ENCODE results near the gene RHD. TPM values are rescaled to one million over a fixed set of nuclear protein-coding genes. Genes with fewer than 3 reads are reported as not detected.
A peak's percentile ranks its signal among the peaks of the same experiment; 100 is the strongest.
"Not testable (repeated sequence)": the region's sequence is repeated elsewhere in the genome, so short reads cannot be mapped to it uniquely, and the experiment has no call there.

Gene RHD
- total RNA-seq, 1 donor from 2014 or later: not detected

DNA sequence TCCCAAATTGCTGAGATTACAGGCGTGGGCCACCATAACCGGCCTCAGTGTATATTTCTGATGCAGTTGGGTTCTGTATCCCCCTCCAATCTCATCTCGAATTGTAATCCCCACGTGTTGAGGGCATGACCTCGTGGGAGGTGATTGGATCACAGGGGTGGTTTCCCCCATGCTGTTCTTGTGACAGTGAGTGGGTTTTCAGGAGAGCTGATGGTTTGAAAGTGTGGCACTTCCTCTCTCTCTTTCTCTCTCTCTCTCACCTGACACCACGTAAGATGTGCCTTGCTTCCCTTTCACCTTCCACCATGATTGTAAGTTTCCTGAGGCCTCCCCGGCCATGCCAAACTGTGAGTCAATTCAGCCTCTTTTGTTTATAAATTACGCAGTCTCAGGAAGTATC, 24.2 kb downstream of the RHD start:
- H3K4me3 ChIP-seq, H3K27me3 ChIP-seq: not testable (repeated sequence)

DNA sequence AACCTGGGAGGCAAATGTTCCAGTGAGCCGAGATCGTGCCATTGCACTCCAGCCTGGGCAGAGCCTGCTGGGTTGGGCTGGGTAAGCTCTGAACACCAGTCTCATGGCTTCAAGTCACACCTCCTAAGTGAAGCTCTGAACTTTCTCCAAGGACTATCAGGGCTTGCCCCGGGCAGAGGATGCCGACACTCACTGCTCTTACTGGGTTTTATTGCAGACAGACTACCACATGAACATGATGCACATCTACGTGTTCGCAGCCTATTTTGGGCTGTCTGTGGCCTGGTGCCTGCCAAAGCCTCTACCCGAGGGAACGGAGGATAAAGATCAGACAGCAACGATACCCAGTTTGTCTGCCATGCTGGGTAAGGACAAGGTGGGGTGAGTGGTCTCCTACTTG, 28.4 kb downstream of the RHD start:
- H3K36me3 ChIP-seq; H3K4me1 ChIP-seq; H3K9me3 ChIP-seq; H3K27me3 ChIP-seq; intact Hi-C loops (cut with DNase I); H3K4me3 ChIP-seq; H3K27ac ChIP-seq; DNase-seq (ENCODE audit: extremely low spot score in 2 of 2): not testable (repeated sequence)

More for the DNA sequence above, 24.2 kb downstream of the RHD start:
- H3K36me3 ChIP-seq; intact Hi-C loops (cut with DNase I); H3K4me1 ChIP-seq; DNase-seq (ENCODE audit: extremely low spot score in 2 of 2); H3K9me3 ChIP-seq; H3K27ac ChIP-seq: not testable (repeated sequence)

DNA sequence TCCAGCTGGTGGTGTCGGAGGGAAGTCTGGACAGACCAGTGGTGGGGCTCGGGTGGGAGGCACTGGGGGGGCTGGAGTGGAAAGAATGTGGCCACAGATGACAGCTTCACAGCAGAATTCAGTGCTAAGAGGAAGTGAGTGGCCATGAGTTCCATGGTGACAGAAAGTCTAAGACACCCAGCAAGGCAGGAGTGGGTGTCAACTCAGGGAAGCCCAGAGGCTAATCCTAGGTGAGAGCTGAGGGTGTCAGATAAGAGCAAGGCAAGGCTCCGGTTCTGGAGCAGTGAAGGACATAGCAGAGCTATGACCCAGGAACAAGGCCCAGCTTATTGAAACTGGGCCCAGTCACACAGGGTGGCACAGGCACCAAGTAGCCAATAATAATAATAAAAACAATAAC, 30.0 kb downstream of the RHD start:
- intact Hi-C loops (cut with DNase I); H3K27me3 ChIP-seq; H3K4me3 ChIP-seq; DNase-seq (ENCODE audit: extremely low spot score in 2 of 2); H3K27ac ChIP-seq; H3K4me1 ChIP-seq; H3K36me3 ChIP-seq; H3K9me3 ChIP-seq: not testable (repeated sequence)

DNA sequence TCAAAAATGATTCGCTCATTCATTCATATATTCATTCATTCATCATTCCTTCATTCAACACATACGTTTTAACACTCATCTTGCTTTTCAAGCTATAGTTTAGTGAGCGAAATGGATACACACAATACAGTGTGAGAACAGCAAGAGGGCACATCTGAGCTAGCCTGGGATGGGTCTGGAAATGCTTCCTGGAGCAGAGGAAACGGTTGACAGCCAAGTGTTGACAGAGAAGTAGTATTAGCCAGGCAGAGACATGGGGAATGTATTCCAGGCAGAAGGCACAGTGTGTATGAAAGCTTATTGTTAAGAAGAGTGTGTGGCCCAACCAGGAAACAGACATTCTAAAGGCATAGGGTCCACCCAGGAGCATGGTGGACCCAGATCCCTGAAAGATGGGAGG, 32.6 kb downstream of the RHD start:
- intact Hi-C loops (cut with DNase I); H3K4me1 ChIP-seq; H3K4me3 ChIP-seq; H3K9me3 ChIP-seq; DNase-seq (ENCODE audit: extremely low spot score in 2 of 2); H3K36me3 ChIP-seq; H3K27me3 ChIP-seq; H3K27ac ChIP-seq: not testable (repeated sequence)

DNA sequence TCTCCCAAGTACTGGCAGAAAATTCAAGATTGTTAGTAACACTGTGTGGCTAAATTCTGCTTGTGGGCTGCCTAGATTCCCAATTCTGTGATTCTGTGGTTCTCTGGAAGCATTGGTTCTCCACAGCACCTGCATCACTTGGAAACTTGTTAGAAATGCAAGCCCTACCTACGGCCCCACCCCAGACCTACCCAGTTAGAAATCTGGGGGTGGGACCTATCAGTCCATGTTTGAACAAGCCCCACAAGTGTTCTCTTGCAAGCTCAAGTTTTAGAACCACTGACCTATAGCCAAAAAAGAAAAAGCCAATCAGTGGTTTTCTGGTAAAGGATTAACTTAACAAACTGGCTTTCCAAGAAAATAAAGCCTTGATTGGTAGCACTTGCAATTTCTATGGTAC, 35.9 kb downstream of the RHD start:
- H3K4me3 ChIP-seq; H3K27ac ChIP-seq; H3K27me3 ChIP-seq; H3K9me3 ChIP-seq; H3K36me3 ChIP-seq; H3K4me1 ChIP-seq; DNase-seq (ENCODE audit: extremely low spot score in 2 of 2); intact Hi-C loops (cut with DNase I): not testable (repeated sequence)

DNA sequence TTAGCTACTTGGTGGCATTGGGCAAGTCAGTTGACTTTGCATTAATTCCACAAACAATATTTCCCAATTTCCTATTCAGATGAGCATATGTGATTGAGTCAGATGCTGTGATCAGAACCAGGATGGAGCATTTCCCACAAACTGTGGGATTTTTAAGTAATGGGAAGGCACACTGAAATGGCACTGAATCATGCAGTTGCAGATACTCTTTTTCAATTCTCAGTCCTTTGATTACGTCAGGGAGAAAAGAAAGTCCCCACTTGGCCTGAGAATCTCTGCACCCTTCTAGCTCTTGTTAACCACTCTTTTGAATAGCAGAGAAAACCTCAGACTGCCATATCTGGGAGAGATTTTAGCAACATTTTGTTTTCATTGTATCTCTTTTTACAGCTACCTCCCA, 36.8 kb downstream of the RHD start:
- H3K4me1 ChIP-seq; H3K27ac ChIP-seq; H3K27me3 ChIP-seq; DNase-seq (ENCODE audit: extremely low spot score in 2 of 2); intact Hi-C loops (cut with DNase I); H3K36me3 ChIP-seq; H3K4me3 ChIP-seq; H3K9me3 ChIP-seq: not testable (repeated sequence)

DNA sequence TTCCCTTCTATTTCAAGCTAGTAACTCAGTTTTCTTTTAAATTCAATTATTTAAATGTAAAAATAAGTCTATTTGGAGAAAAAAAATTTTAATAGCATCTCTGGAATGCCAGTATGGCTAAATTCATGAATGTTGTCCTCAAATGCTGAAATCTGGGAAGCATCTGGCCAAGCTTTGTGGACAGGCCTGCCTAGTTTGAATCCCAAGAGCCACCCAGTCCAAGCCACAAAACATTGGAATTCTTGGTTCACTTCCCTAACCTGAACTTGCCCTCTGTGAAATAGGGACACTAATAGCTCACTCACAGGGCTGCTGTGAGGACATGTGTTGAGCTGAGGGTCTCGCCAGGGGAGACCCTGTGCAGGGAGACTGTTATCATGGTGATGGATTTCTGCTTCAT, 37.2 kb downstream of the RHD start:
- H3K4me1 ChIP-seq; H3K27me3 ChIP-seq; H3K9me3 ChIP-seq; H3K4me3 ChIP-seq; H3K27ac ChIP-seq; intact Hi-C loops (cut with DNase I); DNase-seq (ENCODE audit: extremely low spot score in 2 of 2); H3K36me3 ChIP-seq: not testable (repeated sequence)

DNA sequence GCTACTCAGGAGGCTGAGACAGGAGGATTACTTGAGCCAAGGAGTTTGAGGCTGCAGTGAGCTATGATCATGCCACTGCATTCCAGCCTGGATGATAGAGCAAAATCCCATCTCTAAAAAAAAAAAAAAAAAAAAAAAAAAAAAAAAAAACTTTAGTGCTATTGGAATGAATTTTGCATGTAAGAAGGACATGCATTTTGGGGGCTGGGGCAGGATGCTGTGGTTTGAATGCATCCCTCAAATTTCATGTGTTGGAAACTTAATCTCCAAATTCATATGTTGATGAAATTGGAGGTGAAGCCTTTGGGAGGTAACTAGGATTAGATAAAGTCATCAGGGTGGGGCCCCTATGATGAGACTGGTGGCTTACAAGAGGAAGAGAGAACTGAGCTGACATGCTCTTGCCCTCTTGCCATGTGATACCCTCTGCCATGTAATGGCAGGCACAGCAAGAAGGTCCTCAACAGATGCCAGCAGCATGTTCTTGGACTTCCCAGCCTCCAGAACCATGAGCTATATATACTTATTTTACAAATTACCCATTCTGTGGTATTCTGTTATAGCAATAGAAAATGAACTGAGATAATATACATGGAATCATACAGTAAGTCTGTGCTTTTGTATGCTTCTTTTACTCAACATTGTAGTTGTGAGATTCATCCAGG, 40.6 kb downstream of the RHD start:
- H3K36me3 ChIP-seq; H3K4me1 ChIP-seq; H3K27ac ChIP-seq; DNase-seq (ENCODE audit: extremely low spot score in 2 of 2); intact Hi-C loops (cut with DNase I); H3K27me3 ChIP-seq; H3K9me3 ChIP-seq; H3K4me3 ChIP-seq: not testable (repeated sequence)

DNA sequence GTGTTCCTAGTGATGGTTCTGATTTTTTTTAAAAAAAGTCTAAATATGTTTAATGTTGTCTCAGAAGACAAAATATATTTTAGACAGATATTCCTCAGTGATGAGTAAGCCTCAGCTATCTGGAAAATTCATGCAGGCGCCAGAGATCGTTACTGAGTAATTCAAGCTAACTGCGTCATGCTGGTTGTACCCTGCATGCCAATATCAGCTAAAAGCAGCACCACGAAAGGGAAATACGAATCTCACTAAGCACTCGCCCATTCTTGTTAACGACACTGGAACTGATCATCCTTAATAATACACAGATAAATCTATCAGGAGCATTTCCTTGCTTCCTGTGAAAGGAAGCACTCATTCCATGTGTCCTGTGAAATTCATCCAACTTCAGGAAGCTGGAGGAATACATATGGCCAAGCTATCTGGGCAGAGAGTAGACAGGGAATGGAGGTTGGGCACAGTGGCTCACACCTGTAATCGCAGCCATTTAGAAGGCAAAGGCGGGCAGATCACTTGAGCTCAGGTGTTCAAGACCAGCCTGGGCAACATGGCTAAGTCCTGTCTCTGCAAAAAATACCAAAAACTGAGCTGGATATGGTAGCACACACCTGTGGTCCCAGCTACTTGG, 48.1 kb downstream of the RHD start:
- DNase-seq (ENCODE audit: extremely low spot score in 2 of 2); intact Hi-C loops (cut with DNase I): not testable (repeated sequence)
- peak overlapping the region; percentile 72 for H3K27ac ChIP-seq

DNA sequence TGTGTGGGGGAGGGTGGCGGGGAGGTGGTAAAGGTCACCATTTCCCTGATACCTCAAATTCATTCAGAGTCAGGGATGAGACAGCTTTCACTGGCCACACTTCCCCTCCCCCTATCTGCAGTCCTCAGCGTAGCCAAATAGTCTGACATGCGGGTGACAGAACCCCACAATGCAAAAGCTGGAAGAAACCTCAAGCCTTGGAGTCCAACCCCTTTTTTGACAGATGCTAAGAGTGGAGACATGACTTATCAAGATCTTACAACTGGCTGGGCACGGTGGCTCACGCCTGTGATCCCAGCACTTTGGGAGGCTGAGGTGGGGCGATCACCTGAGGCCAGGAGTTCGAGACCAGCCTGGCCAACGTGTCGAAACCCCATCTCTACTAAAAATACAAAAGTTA, 49.8 kb downstream of the RHD start:
- H3K4me1 ChIP-seq; H3K27ac ChIP-seq; intact Hi-C loops (cut with DNase I); H3K27me3 ChIP-seq; H3K36me3 ChIP-seq; H3K4me3 ChIP-seq; DNase-seq (ENCODE audit: extremely low spot score in 2 of 2); H3K9me3 ChIP-seq: not testable (repeated sequence)

More for the DNA sequence above, 48.1 kb downstream of the RHD start:
- H3K36me3 ChIP-seq, H3K27me3 ChIP-seq, H3K4me3 ChIP-seq, H3K9me3 ChIP-seq, H3K4me1 ChIP-seq: not testable (repeated sequence)

DNA sequence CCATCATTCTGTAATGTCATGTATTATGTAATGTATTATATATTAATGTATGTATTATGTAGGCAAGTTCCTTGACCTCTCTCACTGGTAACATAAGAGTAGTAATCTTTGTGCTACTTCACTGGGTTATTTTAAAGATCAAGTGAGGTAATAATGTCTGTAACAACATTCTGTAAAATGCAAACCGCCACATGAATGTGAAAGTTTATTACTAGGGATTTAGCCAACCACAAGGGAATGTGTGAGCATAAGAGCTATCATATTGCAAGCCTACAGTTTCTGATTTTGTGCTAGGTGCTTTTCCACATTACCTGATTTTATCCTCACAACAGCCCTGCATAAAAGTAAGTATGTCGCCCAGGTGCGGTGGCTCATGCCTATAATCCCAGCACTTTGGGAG, 52.1 kb downstream of the RHD start:
- H3K4me3 ChIP-seq; H3K9me3 ChIP-seq; H3K36me3 ChIP-seq; H3K27me3 ChIP-seq; intact Hi-C loops (cut with DNase I); H3K4me1 ChIP-seq; DNase-seq (ENCODE audit: extremely low spot score in 2 of 2); H3K27ac ChIP-seq: not testable (repeated sequence)

DNA sequence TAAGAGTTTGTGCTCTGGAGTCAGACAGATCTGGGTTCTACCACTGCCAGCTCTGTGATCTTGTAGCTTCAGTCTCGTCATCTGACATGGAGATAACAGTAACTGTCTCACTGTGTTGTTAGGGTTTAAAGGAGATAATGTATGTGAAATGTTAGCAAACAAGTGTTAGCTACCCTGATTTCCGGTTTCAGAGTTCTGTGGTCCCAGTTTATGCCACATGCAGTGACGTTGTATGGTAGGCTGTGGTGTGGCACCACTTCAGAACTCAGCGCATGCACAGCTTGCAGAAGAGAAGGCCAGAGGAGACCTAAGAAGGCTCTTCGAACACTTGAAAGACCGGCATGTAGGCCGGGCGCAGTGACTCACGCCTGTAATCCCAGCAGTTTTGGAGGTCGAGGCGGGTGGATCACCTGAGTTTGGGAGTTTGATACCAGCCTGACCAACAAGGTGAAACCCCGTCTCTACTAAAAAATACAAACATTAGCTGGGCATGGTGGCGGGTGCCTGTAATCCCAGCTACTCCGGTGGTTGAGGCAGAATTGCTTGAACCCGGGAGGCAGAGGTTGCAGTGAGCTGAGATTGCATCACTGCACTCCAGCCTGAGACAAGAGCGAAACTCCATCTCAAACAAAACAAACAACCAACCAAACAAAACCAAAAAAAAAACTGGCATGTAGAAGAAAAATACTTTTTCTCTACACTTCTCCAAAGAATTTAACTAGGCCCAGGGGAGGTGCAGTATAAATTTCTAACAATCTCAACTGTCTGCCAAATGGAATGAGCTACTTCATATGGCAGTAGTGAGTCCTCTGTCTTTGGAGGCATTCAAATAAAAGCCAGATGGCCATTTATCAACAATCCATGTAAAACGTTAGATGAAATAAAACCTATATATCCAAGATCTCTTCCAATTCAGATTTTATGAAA, 55.8 kb downstream of the RHD start:
- DNase-seq (ENCODE audit: extremely low spot score in 2 of 2); H3K36me3 ChIP-seq; H3K27ac ChIP-seq; H3K9me3 ChIP-seq; intact Hi-C loops (cut with DNase I); H3K4me3 ChIP-seq; H3K27me3 ChIP-seq: not testable (repeated sequence)
- H3K4me1 ChIP-seq: peaks cover 21% of the 10 kb centered on the region

DNA sequence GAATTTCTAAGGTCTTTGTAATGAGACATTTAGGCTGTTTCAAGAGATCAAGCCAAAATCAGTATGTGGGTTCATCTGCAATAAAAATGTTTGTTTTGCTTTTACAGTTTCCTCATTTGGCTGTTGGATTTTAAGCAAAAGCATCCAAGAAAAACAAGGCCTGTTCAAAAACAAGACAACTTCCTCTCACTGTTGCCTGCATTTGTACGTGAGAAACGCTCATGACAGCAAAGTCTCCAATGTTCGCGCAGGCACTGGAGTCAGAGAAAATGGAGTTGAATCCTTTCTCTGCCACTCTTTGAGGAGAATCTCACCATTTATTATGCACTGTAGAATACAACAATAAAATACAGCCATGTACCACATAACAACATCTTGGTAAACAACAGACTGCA, 56.5 kb downstream of the RHD start:
- Histone ChIP-seq H3K4me1 (peaks cover 21% of the 10 kb centered on the region), H3K27ac (peak overlapping the region; percentile 62)
- H3K36me3 ChIP-seq; DNase-seq (ENCODE audit: extremely low spot score in 2 of 2); H3K27me3 ChIP-seq; intact Hi-C loops (cut with DNase I); H3K9me3 ChIP-seq; H3K4me3 ChIP-seq: not testable (repeated sequence)
